ENCODE data around the gene DEF6. TPM values are rescaled to one million over a fixed set of nuclear protein-coding genes. Genes with fewer than 3 reads are reported as not detected.

Gene DEF6
- total and polyA plus RNA-seq, 4 donors: 11.2 to 28.6 (median 19.0) TPM

- Histone ChIP-seq H3K9ac (ENCODE audit: insufficient read depth in 1 of 2, low read length in 2 of 2) (no peak overlapping the region), H3K9me3 (ENCODE audit: control insufficient read depth in 4 of 4, insufficient read depth in 3 of 4, low read length in 3 of 4) (no peaks in the 10 kb centered on the region), H3K36me3 (ENCODE audit: control insufficient read depth in 4 of 4, insufficient read depth in 4 of 4, low read length in 4 of 4) (peaks cover 13 to 66% (median 21%) of the 10 kb centered on the region in 4 donors), H3K4me1 (ENCODE audit: control insufficient read depth in 5 of 5, insufficient read depth in 5 of 5, low read length in 5 of 5) (peaks cover 0 to 4% (median 0%) of the 10 kb centered on the region in 5 donors), H3K27me3 (ENCODE audit: control insufficient read depth in 3 of 3, insufficient read depth in 3 of 3, low read length in 2 of 3) (no peaks in the 10 kb centered on the region), H3K27ac (ENCODE audit: low read depth in 1 of 2, low read length in 1 of 2) (no peak overlapping the region), H3K4me3 (no peak overlapping the region)
- DNase-seq: no peak
- no peak for TF ChIP-seq CTCF (IDR thresholded peaks at IDR 0.05; ENCODE audit: control extremely low read depth, extremely low read depth)
- WGBS, 2 donors: 78 to 86% methylated on average over 15 of the region's 15 CpGs
- no peak for ATAC-seq (ENCODE audit: insufficient read depth, low FRiP score)
Measured at GRCh38 chr6:35292494-35292893, 5.1 kb upstream of the DEF6 start.

GRCh38 chr6:35293681-35294080, 3.9 kb upstream of the DEF6 start:
- 94 to 95% methylated on average over 9 of the region's 9 CpGs for WGBS, 2 donors
- H3K27ac ChIP-seq (ENCODE audit: low read depth in 1 of 2, low read length in 1 of 2): no peak overlapping the region
- H3K36me3 ChIP-seq (ENCODE audit: control insufficient read depth in 4 of 4, insufficient read depth in 4 of 4, low read length in 4 of 4): peaks cover 7 to 57% (median 14%) of the 10 kb centered on the region in 4 donors

GRCh38 chr6:35294308-35294945, 3.2 kb upstream of the DEF6 start:
- DNase-seq (peak in 2 of 3 donors; percentile 26 to 40), ATAC-seq (ENCODE audit: insufficient read depth, low FRiP score) (no peak)
- H3K4me3 ChIP-seq: no peak overlapping the region
- no peaks in the 10 kb centered on the region for H3K27me3 ChIP-seq (ENCODE audit: control insufficient read depth in 3 of 3, insufficient read depth in 3 of 3, low read length in 2 of 3)
- WGBS, 2 donors: 58 to 63% methylated on average over 10 of the region's 10 CpGs
- H3K9me3 ChIP-seq (ENCODE audit: control insufficient read depth in 4 of 4, insufficient read depth in 3 of 4, low read length in 3 of 4): no peaks in the 10 kb centered on the region
- no peak overlapping the region for H3K27ac ChIP-seq (ENCODE audit: low read depth in 1 of 2, low read length in 1 of 2)
- peak; percentile 73 for TF ChIP-seq CTCF (IDR thresholded peaks at IDR 0.05; ENCODE audit: control extremely low read depth, extremely low read depth)
- peaks cover 0 to 12% (median 7%) of the 10 kb centered on the region in 5 donors for H3K4me1 ChIP-seq (ENCODE audit: control insufficient read depth in 5 of 5, insufficient read depth in 5 of 5, low read length in 5 of 5)
- H3K36me3 ChIP-seq (ENCODE audit: control insufficient read depth in 4 of 4, insufficient read depth in 4 of 4, low read length in 4 of 4): peaks cover 7 to 53% (median 12%) of the 10 kb centered on the region in 4 donors
- no peak overlapping the region for H3K9ac ChIP-seq (ENCODE audit: insufficient read depth in 1 of 2, low read length in 2 of 2)

More at GRCh38 chr6:35293681-35294080, 3.9 kb upstream of the DEF6 start:
- H3K4me3 ChIP-seq: no peak overlapping the region
- H3K9ac ChIP-seq (ENCODE audit: insufficient read depth in 1 of 2, low read length in 2 of 2): no peak overlapping the region
- TF ChIP-seq CTCF (IDR thresholded peaks at IDR 0.05; ENCODE audit: control extremely low read depth, extremely low read depth): no peak
- no peak for DNase-seq
- H3K27me3 ChIP-seq (ENCODE audit: control insufficient read depth in 3 of 3, insufficient read depth in 3 of 3, low read length in 2 of 3): no peaks in the 10 kb centered on the region
- no peaks in the 10 kb centered on the region for H3K9me3 ChIP-seq (ENCODE audit: control insufficient read depth in 4 of 4, insufficient read depth in 3 of 4, low read length in 3 of 4)
- H3K4me1 ChIP-seq (ENCODE audit: control insufficient read depth in 5 of 5, insufficient read depth in 5 of 5, low read length in 5 of 5): peaks cover 0 to 12% (median 7%) of the 10 kb centered on the region in 5 donors
- ATAC-seq (ENCODE audit: insufficient read depth, low FRiP score): no peak
